ENCODE measurements around the gene CYP3A4.
"Not testable (repeated sequence)": the region's sequence is repeated elsewhere in the genome, so short reads cannot be mapped to it uniquely, and the experiment has no call there.

The CYP3A4 gene

GRCh38 chr7:99748846-99749579 is 35.0 kb downstream of the CYP3A4 start:
- DNase-seq = no peak

DNA sequence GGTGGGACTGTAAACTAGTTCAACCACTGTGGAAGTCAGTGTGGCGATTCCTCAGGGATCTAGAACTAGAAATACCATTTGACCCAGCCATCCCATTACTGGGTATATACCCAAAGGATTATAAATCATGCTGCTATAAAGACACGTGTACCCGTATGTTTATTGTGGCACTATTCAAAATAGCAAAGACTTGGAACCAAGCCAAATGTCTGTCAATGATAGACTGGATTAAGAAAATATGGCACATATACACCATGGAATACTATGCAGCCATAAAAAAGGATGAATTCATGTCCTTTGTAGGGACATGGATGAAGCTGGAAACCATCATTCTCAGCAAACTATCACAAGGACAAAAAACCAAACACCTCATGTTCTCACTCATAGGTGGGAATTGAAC is 37.1 kb downstream of the CYP3A4 start:
- DNase-seq = not testable (repeated sequence)

GRCh38 chr7:99745395-99745794 is 38.6 kb downstream of the CYP3A4 start:
- not testable (repeated sequence) for DNase-seq

- DNase-seq = no peak
Observed at GRCh38 chr7:99742737-99743394, 41.1 kb downstream of the CYP3A4 start.

- no peak for DNase-seq
Observed at GRCh38 chr7:99741441-99741795, 42.6 kb downstream of the CYP3A4 start.

- no peak for DNase-seq
Observed at GRCh38 chr7:99740573-99741440, 43.2 kb downstream of the CYP3A4 start.

DNA sequence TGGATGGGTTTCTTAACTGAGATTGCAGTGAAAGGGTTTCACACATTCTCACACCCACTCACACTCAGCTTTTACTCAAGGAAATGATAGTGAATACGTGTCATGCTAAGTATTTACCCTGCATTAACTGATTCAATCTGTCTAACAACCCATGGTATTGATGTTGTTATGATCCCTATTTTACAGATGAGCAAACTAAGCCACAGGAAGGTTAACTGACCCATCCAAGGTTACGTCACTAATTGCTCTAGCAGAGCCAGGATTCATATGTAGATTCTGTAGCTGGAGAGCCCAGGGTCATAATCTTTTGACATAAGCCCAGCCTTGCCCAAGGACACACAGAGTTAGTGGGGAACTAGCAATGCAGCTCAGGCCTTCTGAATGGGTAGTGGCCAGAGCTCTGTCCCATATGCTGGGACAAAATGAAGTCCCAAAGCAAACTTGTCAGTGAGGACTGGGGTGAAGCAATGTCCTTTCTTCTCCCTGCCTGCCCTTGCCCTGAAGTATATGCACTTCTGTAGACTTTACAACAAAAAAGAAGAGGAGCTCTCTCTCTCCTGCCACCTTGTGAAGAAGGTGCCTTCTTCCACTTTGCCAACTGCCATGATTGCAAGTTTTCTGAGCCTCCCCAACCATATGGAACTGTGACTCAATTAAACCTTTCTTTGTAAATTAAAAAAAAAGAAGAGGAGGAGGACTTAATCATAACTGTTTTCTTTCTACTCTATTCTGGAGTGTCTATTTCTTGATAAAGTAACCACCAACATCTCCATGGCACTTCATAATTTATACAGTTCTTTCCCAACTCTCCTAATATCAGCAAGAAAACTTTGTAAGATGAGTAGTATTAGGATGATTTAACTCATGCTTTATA is 44.0 kb downstream of the CYP3A4 start:
- no peak for DNase-seq

- DNase-seq = no peak
Observed at GRCh38 chr7:99737726-99738125, 46.3 kb downstream of the CYP3A4 start.

DNA sequence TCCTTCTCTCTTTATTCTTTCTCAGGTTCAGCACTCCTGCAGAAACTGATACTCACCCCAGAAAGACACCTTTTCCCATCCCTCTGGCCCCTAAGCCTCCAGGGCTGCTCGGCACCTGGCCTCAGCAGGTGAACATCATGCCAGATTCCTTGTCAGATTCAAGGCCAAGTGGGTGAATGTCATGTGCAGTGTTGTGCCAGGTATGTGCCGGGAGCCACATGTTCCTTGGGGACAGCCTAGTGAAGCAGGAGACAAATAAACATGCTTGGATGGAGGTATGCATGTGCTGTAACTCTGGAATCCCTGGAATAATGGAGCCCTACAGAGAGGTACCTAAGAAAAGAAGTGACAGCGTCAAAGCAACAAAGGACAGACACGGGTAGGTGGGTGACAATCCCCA is 47.3 kb downstream of the CYP3A4 start:
- DNase-seq = not testable (repeated sequence)

GRCh38 chr7:99734987-99735386 is 49.0 kb downstream of the CYP3A4 start, which contains the start of gene CYP3A7:
Gene CYP3A7, minus strand, starts transcription at chr7:99735196. Its CDS starts 103 bp downstream, at chr7:99735093.
- DNase-seq = no peak

DNA sequence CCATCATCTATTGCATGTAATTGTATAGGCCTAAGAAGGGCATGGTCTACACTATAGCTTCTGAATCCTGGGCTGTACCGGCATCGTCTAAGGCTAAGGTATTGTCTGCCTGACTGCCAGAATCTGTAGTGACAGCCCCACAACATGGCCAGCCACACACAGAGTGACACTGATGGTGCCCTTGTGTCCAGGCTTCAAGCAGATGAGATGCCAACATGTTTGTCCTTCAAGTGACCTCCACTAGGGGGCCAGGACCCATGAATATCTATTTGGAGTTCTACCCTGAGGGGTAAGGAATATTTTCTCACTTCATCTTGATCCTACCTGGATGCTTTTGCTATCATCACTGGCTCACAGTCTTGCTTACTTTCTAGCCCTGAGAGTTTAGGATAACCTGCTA is 50.5 kb downstream of the CYP3A4 start:
- no peak for DNase-seq

DNA sequence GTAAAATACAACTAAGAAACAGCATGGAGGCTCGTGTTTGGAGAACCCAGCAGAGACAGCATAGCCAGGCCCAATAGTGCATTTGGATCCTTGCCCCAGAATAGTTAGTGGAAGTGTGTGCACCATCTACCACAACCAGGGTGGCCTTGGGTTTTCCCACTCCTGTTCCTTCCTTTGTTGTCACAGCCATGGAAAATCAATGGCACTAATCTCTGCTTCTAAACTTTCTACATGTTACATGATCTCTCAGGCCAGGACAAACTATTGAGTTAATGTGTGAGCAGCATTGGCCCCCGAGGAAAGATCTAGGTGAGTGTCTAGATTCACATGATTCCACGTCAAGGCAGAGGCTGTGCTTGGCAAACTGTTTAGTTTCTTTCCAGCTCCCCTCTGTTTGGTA is 51.0 kb downstream of the CYP3A4 start:
- DNase-seq = no peak

DNA sequence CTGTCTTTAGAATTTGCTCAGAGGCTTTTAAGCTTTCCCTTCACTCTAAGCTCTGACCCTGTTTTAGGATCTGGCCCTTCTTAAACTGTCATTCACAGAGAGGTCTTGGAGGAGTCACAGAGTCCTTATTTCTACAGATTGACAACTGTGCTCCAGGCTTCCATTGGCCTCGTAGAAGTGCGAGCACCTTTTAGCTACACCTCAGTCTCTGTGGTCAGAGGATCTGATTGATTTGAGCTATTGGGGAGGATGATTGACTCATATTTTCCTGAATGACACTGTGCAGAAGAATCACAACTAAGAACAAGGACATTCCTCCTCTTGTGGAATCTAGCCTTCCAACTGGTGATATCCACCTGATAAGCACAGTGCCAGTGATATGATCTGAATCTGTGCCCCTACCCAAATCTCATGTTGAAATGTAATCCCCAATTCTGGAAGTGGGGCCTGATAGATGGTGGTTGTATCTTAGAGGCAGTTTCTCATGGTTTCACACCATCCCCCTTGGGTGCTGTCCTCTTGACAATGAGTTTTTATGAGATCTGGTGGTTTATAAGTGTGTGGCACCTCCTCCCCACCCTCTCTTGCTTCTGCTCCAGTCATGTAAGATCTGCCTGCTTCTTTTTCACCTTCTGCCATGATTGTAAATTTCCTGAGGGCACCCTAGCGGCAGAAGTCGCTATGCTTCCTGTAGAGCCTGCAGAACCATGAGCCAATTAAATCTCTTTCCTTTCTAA is 52.2 kb downstream of the CYP3A4 start:
- no peak for DNase-seq

DNA sequence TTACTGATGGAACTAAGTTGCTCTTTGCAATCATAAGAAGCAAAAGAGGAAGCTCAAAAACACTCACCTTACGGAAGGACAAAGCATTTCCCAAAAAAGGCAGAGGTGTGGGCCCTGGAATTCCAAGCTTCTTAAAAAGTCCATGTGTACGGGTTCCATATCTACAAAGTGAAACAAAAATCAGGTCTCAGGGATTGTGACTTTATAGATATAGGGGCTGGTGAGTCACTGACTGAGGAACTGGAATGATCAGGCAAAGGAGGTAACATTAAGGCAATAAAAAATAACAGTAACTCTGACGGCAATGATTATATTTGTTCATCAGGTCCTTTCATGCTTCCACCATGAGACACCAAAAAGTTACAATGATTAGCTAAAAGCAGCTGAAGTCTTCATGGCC is 53.0 kb downstream of the CYP3A4 start:
- no peak for DNase-seq

GRCh38 chr7:99730238-99730810 is 53.7 kb downstream of the CYP3A4 start:
- DNase-seq = no peak

- no peak for DNase-seq
Observed at GRCh38 chr7:99729486-99730237, 54.3 kb downstream of the CYP3A4 start.

DNA sequence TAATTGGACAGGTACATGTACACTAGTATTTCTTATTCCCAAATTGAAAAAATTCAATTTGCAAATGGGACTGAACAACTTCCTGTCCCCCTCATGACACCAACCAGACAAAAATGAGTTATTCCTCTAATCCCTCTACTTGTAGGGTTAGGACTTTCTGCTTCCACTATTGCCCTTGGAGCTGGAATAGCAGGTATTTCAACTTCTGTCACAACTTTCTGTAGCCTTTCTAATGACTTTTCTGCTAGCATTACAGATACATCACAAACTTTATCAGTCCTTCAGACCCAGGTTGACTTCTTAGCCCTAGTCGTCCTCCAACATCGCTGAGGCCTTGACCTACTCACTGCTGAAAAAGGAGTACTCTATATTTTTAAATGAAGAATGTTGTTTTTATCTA is 55.4 kb downstream of the CYP3A4 start:
- no peak for DNase-seq

GRCh38 chr7:99723201-99723600 is 60.8 kb downstream of the CYP3A4 start:
- not testable (repeated sequence) for DNase-seq

DNA sequence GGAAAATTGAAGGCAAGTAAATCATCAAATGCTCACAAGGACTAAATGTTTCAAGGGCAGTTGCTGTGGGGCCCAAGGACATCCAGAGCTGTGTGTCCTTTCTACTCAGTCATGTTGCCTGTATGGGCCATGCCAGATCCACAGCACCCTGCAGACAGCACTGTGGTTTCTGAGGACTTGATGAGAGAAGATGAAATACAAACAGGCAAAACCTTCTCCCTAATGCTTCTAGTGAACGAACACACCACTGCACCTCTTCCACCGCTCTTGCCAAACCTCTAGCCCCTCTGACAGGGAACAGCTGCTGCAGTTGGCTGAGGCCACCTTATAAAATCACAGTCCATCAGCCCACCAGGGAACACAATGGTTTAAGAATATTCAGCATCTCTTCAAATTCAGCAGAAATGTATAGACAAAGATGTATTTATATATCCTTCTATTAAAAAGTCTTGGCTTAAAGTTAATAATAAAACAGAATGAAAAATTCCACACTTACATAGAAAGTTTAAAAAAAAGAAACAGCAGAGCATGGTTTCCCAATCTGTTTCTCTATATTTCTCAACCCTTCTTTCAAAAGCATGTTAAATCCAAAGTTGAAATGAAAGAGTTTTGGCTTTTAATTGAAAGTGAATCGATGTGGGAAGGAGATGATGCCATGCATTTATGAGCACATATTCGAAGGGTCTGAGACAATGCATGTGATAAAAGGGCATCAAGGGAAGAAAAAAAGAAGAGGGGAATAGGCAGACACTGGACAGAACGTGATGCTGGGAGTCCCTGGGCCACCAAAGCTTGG is 63.0 kb downstream of the CYP3A4 start:
- DNase-seq = no peak
